Endothelial cell of umbilical vein (primary cell): ENCODE data around the gene LPAR5. TPM values are rescaled to one million over a fixed set of nuclear protein-coding genes. Genes with fewer than 3 reads are reported as not detected.

Experiments used
- BruUV-seq: library from RNA; stranded (reverse); fragments of 400-500 nt; replicated peaks from 2 replicates; lab custom pipeline; 2021; lab: Mats Ljungman, UMichigan
- CTCF ChIA-PET: fragments of 300-600, 350-600 bp; sonication (Branson Sonifier 250); formaldehyde crosslinking; loops from one replicate; lab custom pipeline; 2021; ENCODE audit warnings: antibody characterized with exemption, inconsistent platforms; lab: Charles Lee
- POLR2A ChIA-PET: fragments of 300-600, 350-600 bp; sonication (Branson Sonifier 250); formaldehyde crosslinking; loops from one replicate; lab custom pipeline; 2021; ENCODE audit warnings: antibody characterized with exemption, inconsistent platforms; lab: Charles Lee
- DNase-seq: peaks from one replicate; pipeline ENCODE4 v3.0.0-alpha.2; 2011; ENCODE audit warnings: low read depth, low spot score
- FAIRE-seq: peaks from 2 replicates; lab custom pipeline; 2011; peaks lifted over from hg19 to GRCh38; lab: Jason Lieb, UNC
- H2AFZ ChIP-seq: 2 replicates; pipeline ENCODE4 v1.6.0; 2012; ENCODE audit warnings: low read depth, low read length, control low read depth, inconsistent platforms
- H3K27ac ChIP-seq: 2 replicates; pipeline ENCODE4 v1.5.1; 2011; ENCODE audit warnings: low read depth, mild to moderate bottlenecking, control low read depth, low read length, moderate library complexity; ENCODE audit not compliant: insufficient read depth
- H3K27me3 ChIP-seq, 2 experiments: 2 replicates each; pipeline versions ENCODE4 v1.6.0 to v1.6.1; 2011; ENCODE audit warnings: low read length in 2 of 2, mixed read lengths in 1 of 2; ENCODE audit not compliant: control insufficient read depth in 2 of 2, insufficient read depth in 2 of 2
- H3K36me3 ChIP-seq, 2 experiments: 2 replicates in 1 of 2; 3 replicates in 1 of 2; pipeline ENCODE4 v1.5.1; 2011; ENCODE audit warnings: low read length in 2 of 2, mild to moderate bottlenecking in 1 of 2, moderate library complexity in 1 of 2; ENCODE audit not compliant: control insufficient read depth in 2 of 2, insufficient read depth in 2 of 2; ENCODE audit errors: extremely low read depth in 1 of 2
- H3K4me1 ChIP-seq: 3 replicates; pipeline ENCODE4 v1.5.1; 2011; ENCODE audit warnings: mild to moderate bottlenecking, low read length; ENCODE audit not compliant: control insufficient read depth, insufficient read depth; ENCODE audit errors: extremely low read depth
- H3K4me2 ChIP-seq: 2 replicates; pipeline ENCODE4 v1.6.1; 2011; ENCODE audit warnings: low read length, control low read depth, mixed read lengths; ENCODE audit not compliant: insufficient read depth
- H3K4me3 ChIP-seq, 3 experiments: fragments of 200-600 bp in 1 of 3; sonication (generic), shearing (Covaris generic) in 1 of 3; replicated peaks in 1 of 3; 2 replicates each; pipeline ENCODE4 v1.5.1; 2011 to 2016; ENCODE audit warnings: control low read depth in 3 of 3, low read length in 3 of 3, mild to moderate bottlenecking in 2 of 3, inconsistent platforms in 1 of 3, low read depth in 1 of 3, moderate library complexity in 1 of 3; ENCODE audit not compliant: insufficient read depth in 1 of 3
- H3K79me2 ChIP-seq: 2 replicates; pipeline ENCODE4 v1.6.0; 2012; ENCODE audit warnings: low read length, inconsistent platforms; ENCODE audit not compliant: control insufficient read depth, insufficient read depth
- H3K9ac ChIP-seq: replicated peaks from 2 replicates; pipeline ENCODE3; 2011; ENCODE audit warnings: low read length, control low read depth; ENCODE audit not compliant: insufficient read depth; ENCODE audit errors: extremely low read depth
- H3K9me1 ChIP-seq: replicated peaks from 3 replicates; pipeline ENCODE4 v1.6.0; 2011; ENCODE audit warnings: mild to moderate bottlenecking, low read length; ENCODE audit not compliant: control insufficient read depth, insufficient read depth; ENCODE audit errors: extremely low read depth
- H3K9me3 ChIP-seq: replicated peaks from 2 replicates; pipeline ENCODE4 v1.5.1; 2012; ENCODE audit warnings: low read length, inconsistent platforms; ENCODE audit not compliant: control insufficient read depth, insufficient read depth
- H4K20me1 ChIP-seq: replicated peaks from 2 replicates; pipeline ENCODE3; 2011; ENCODE audit warnings: mild to moderate bottlenecking, low read length; ENCODE audit not compliant: control insufficient read depth, insufficient read depth; ENCODE audit errors: extremely low read depth
- CTCF ChIP-seq, 2 donors: IDR thresholded peaks; 1 replicate in 1 of 2; 2 replicates in 1 of 2; pipeline ENCODE4 v1.5.1; 2011; ENCODE audit warnings: low read length in 2 of 2, mild to moderate bottlenecking in 2 of 2, moderate library complexity in 2 of 2, control low read depth in 1 of 2, inconsistent platforms in 1 of 2, low read depth in 1 of 2; ENCODE audit not compliant: insufficient read depth in 1 of 2; ENCODE audit errors: extremely low read depth in 1 of 2
- EZH2 ChIP-seq: IDR thresholded peaks from 2 replicates; pipeline ENCODE4 v1.6.1; 2012; ENCODE audit warnings: borderline replicate concordance, low read depth, mild to moderate bottlenecking, moderate library complexity, low read length, inconsistent platforms; ENCODE audit not compliant: severe bottlenecking
- FOS ChIP-seq: IDR thresholded peaks from 2 replicates; pipeline ENCODE4 v1.6.1; 2011; ENCODE audit warnings: mild to moderate bottlenecking, low read length, moderate library complexity, borderline replicate concordance; ENCODE audit not compliant: insufficient read depth
- GATA2 ChIP-seq: IDR thresholded peaks from 2 replicates; pipeline ENCODE4 v1.7.0; 2011; ENCODE audit warnings: low read depth, mild to moderate bottlenecking, moderate library complexity, mixed read lengths, low read length; ENCODE audit not compliant: insufficient read length, insufficient read depth
- JUN ChIP-seq: IDR thresholded peaks from 2 replicates; pipeline ENCODE4 v1.6.1; 2011; ENCODE audit warnings: borderline replicate concordance, low read depth; ENCODE audit not compliant: insufficient read length, insufficient read depth
- MAX ChIP-seq: IDR thresholded peaks from 2 replicates; pipeline ENCODE4 v1.6.1; 2011; ENCODE audit not compliant: insufficient read depth, insufficient read length
- MYC ChIP-seq: IDR thresholded peaks from one replicate; pipeline ENCODE4 v1.6.1; 2011; ENCODE audit warnings: mild to moderate bottlenecking, low read depth, low read length
- POLR2A ChIP-seq: IDR thresholded peaks from 2 replicates; pipeline ENCODE4 v1.6.1; 2012; ENCODE audit warnings: low read depth, mild to moderate bottlenecking, control low read depth, low read length
- POLR2AphosphoS5 ChIP-seq: IDR thresholded peaks from 2 replicates; pipeline ENCODE4 v1.6.1; 2012; ENCODE audit warnings: low read depth, mild to moderate bottlenecking, control low read depth, low read length, moderate library complexity; ENCODE audit not compliant: insufficient read depth
- dilution Hi-C: fragments of 300-500 bp; cut with MboI; formaldehyde crosslinking; loops from one replicate; pipeline ENCODE4 v1.15.0; 2019; ENCODE audit warnings: low sequenced_read_pairs; ENCODE audit not compliant: extremely low pct_ligation_motif_present
- intact Hi-C: fragments of 100-400 bp; cut with micrococcal nuclease; formaldehyde crosslinking; loops from one replicate; pipeline ENCODE4 v1.10.0; 2022
- polyA plus RNA-seq, 4 experiments: library from polyadenylated mRNA; depleted of rRNA in 3 of 4; stranded (reverse) in 3 of 4; unstranded in 1 of 4; fragments of >200 nt; gene quantifications; 2 replicates each; pipeline versions ENCODE4 v1.2.1 to v1.2.3, GENCODE V29; 2011 to 2012; ENCODE audit warnings: missing spikeins in 1 of 4
- total RNA-seq: library from RNA; stranded (reverse); gene quantifications from 2 replicates; pipeline ENCODE4 v1.2.3, GENCODE V29; 2021

Gene LPAR5
- total and polyA plus RNA-seq, 2 donors (not counting 3 experiments of a cell fraction or from before 2014, with no cell fraction given), result 0.23 TPM; not detected in 1

GRCh38 chr12:6605421-6606330 is 30.1 kb downstream of the LPAR5 start:
- Histone ChIP-seq H3K9me3 (no peaks in the 10 kb centered on the region), H2AFZ (peak overlapping the region; percentile 26), H3K9me1 (no peaks in the 10 kb centered on the region), H3K27me3 (no peaks in the 10 kb centered on the region), H4K20me1 (no peaks in the 10 kb centered on the region), H3K36me3 (peaks cover 18 to 20% of the 10 kb centered on the region in 2 experiments), H3K4me3 (peak overlapping the region; percentile 78 to 97 (median 87)), H3K4me1 (peaks cover 30% of the 10 kb centered on the region), H3K27ac (peak overlapping the region; percentile 62), H3K9ac (peak overlapping the region; percentile 43), H3K79me2 (peaks cover 48% of the 10 kb centered on the region), H3K4me2 (peak overlapping the region; percentile 91)
- no TSS peak for BruUV-seq
- dilution Hi-C loops (no loop called here), intact Hi-C loops (loop anchor here (2.0 kb wide), 2 partner anchors 37 to 161 kb away; partner anchors contain the start of genes NOP2 and PTMS)
- FAIRE-seq (peak; percentile 54), DNase-seq (peak; percentile 15)
- ChIA-PET CTCF (interaction anchor here (0.8 to 1.5 kb wide), 7 partner anchors 8 to 161 kb away, joined by 3 to 6 read pairs (median 4); partner anchors contain the start of gene NOP2), POLR2A (interaction anchor here (0.9 kb wide), 1 partner anchor 84 kb away, joined by 3 read pairs; the partner anchor contains the start of gene ZNF384)
- TF ChIP-seq MAX (no peak), GATA2 (no peak), EZH2 (no peak), FOS (no peak), POLR2A (no peak), CTCF (IDR thresholded peaks at IDR 0.05; ENCODE audit: extremely low read depth in 1 of 2, insufficient read depth in 1 of 2, low read depth in 1 of 2, low read length in 2 of 2) (no peak), POLR2AphosphoS5 (no peak), MYC (no peak), JUN (no peak)
